RWPE2 (cell line): ENCODE data around the gene ZNF487.

Experiments used
- ATAC-seq: fragments of 200-7000 bp; cut with Tn5 transposase; 3 replicates; pipeline ENCODE4 v1.9.1; 2021; ENCODE audit warnings: low read depth
- DNase-seq: peaks from one replicate; pipeline ENCODE4 v3.0.0-alpha.2; 2020; ENCODE audit warnings: low spot score
- H3K27ac ChIP-seq: fragments of 450-650 bp; 2 replicates; pipeline ENCODE4 v1.5.1; 2017; ENCODE audit warnings: mild to moderate bottlenecking; ENCODE audit not compliant: poor library complexity, severe bottlenecking
- H3K27me3 ChIP-seq: fragments of 250-450 bp; sonication (Bioruptor Pico); 2 replicates; pipeline ENCODE4 v1.5.1; 2021; ENCODE audit warnings: mild to moderate bottlenecking, moderate library complexity; ENCODE audit not compliant: insufficient read depth, poor library complexity, severe bottlenecking
- H3K36me3 ChIP-seq: fragments of 250-450 bp; sonication (Bioruptor Pico); 2 replicates; pipeline ENCODE4 v1.5.1; 2020; ENCODE audit warnings: low read depth, mild to moderate bottlenecking, moderate library complexity
- H3K4me1 ChIP-seq: fragments of 250-450 bp; sonication (Bioruptor Pico); 2 replicates; pipeline ENCODE4 v1.5.1; 2021; ENCODE audit warnings: mild to moderate bottlenecking, moderate library complexity; ENCODE audit not compliant: insufficient read depth, poor library complexity, severe bottlenecking
- H3K4me3 ChIP-seq: fragments of 250-450 bp; sonication (Bioruptor Pico); 2 replicates; pipeline ENCODE4 v1.5.1; 2021; ENCODE audit warnings: mild to moderate bottlenecking, moderate library complexity; ENCODE audit not compliant: severe bottlenecking
- H3K9me3 ChIP-seq: fragments of 250-450 bp; sonication (Bioruptor Pico); 2 replicates; pipeline ENCODE4 v1.5.1; 2021; ENCODE audit warnings: mild to moderate bottlenecking, moderate library complexity; ENCODE audit not compliant: severe bottlenecking
- TF ChIP-seq, protein P1 (sequence below): fragments of 450-650 bp; IDR thresholded peaks from one replicate; pipeline ENCODE4 v1.5.1; 2017; ENCODE audit warnings: mild to moderate bottlenecking, moderate library complexity; ENCODE audit not compliant: poor library complexity, severe bottlenecking

Gene ZNF487

DNA sequence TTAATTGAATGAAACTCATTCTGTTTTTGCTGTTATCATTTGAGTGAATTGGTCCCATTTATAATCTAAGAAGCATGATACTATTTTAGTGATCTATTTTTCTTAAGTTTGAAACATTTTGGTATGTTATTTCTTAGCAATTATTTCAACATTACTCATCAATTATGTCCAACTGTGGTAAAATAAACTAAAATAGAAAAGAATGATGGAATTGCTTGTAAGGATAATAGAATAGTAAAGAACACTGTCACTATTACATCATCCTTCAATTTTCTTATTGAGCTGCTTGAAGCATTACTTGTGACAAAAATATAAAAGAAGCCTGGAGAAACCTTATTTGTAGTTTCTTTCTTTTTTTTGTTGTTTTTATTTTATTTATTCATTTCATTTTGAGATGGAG, 42.4 kb downstream of the ZNF487 start:
- peaks cover 2% of the 10 kb centered on the region for H3K9me3 ChIP-seq
- TF ChIP-seq, protein P1, sequence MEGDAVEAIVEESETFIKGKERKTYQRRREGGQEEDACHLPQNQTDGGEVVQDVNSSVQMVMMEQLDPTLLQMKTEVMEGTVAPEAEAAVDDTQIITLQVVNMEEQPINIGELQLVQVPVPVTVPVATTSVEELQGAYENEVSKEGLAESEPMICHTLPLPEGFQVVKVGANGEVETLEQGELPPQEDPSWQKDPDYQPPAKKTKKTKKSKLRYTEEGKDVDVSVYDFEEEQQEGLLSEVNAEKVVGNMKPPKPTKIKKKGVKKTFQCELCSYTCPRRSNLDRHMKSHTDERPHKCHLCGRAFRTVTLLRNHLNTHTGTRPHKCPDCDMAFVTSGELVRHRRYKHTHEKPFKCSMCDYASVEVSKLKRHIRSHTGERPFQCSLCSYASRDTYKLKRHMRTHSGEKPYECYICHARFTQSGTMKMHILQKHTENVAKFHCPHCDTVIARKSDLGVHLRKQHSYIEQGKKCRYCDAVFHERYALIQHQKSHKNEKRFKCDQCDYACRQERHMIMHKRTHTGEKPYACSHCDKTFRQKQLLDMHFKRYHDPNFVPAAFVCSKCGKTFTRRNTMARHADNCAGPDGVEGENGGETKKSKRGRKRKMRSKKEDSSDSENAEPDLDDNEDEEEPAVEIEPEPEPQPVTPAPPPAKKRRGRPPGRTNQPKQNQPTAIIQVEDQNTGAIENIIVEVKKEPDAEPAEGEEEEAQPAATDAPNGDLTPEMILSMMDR, result no peak
- H3K4me3 ChIP-seq, result no peak overlapping the region
- no peaks in the 10 kb centered on the region for H3K4me1 ChIP-seq
- no peaks in the 10 kb centered on the region for H3K27me3 ChIP-seq
- no peaks in the 10 kb centered on the region for H3K36me3 ChIP-seq
- DNase-seq, result no peak
- ATAC-seq, result no peak
- no peak overlapping the region for H3K27ac ChIP-seq

DNA sequence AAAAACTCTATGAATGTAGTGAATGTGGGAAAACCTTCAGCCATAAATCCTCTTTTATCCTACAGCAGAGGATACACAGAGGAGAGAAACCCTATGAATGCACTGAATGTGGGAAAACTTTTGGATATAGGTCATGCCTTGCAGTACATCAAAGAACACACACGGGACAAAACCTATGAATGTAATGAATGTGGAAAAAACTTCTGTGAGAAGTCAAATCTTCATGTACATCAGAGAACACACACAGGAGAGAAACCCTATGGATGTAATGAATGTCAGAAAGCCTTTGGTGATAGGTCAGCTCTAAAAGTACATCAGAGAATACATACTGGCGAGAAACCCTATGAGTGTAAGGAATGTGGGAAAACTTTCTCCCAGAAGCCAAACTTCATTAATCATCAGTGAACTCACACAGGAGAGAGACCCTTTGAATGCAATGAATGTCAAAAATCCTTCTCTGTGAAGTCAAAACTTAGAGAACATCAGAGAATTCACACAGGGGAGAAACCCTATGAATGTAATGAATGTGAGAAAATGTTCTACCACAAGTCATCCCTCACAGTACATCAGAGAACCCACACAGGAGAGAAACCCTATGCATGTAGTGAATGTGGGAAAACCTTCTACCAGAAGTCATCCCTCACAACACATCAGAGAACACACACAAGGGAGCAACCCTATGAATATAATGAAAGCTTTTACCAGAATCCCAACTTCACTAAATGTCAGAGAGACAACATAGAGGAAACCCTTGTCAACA, 45.6 kb downstream of the ZNF487 start:
- Histone ChIP-seq H3K36me3 (no peaks in the 10 kb centered on the region), H3K4me3 (no peak overlapping the region), H3K27me3 (no peaks in the 10 kb centered on the region), H3K9me3 (peaks cover 4% of the 10 kb centered on the region), H3K27ac (no peak overlapping the region), H3K4me1 (no peaks in the 10 kb centered on the region)
- DNase-seq (no peak), ATAC-seq (no peak)
- TF ChIP-seq, protein P1, result no peak

DNA sequence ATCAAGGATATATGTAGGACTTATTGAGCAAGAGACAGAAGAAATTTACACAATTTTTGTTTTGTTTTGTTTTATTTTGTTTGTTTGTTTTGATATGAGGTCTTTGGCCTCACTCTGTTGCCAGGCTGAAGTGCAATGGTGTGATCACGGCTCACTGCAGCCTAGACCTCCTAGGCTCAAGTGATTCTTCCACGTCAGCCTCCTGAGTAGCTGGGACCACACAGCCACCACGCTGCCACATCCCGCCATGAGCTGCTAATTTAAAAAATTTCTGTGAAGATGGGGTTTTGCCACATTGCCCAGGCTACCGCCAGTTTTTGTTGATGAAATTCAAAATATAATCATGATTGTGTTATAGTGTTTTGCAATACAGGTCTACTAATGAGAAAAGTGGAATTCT, 54.9 kb downstream of the ZNF487 start:
- no peak for ATAC-seq
- no peak for DNase-seq
- TF ChIP-seq, protein P1, result no peak
- H3K27me3 ChIP-seq, result no peaks in the 10 kb centered on the region
- no peaks in the 10 kb centered on the region for H3K9me3 ChIP-seq
- H3K36me3 ChIP-seq, result no peaks in the 10 kb centered on the region
- no peak overlapping the region for H3K4me3 ChIP-seq
- no peaks in the 10 kb centered on the region for H3K4me1 ChIP-seq
- no peak overlapping the region for H3K27ac ChIP-seq

DNA sequence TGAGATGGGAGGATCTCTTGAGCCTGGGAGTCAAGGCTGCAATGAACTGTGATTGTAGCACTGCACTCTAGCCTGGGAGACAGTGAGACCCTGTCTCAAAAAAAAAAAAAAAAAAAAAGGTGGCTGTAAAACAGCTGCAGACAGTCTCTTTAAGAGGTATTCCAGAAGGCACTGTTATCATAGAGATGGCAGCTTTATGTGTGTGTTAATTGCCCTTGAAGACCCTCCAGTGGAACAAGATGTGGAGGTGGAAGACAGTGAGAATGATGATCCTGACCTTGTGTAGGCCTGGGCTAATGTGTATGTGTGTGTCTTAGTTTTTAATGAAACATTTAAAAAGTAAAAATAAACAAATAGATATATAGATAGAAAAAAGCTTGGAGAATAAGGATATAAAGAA, 66.0 kb downstream of the ZNF487 start:
- Histone ChIP-seq H3K4me1 (no peaks in the 10 kb centered on the region), H3K36me3 (no peaks in the 10 kb centered on the region), H3K4me3 (no peak overlapping the region), H3K9me3 (no peaks in the 10 kb centered on the region), H3K27ac (no peak overlapping the region), H3K27me3 (no peaks in the 10 kb centered on the region)
- TF ChIP-seq, protein P1, result no peak
- DNase-seq (no peak), ATAC-seq (no peak)
